H9 (cell line): ENCODE results near the gene ZBTB17. TPM values are rescaled to one million over a fixed set of nuclear protein-coding genes. Genes with fewer than 3 reads are reported as not detected.

Source experiments
- DNase-seq: peaks from one replicate; pipeline ENCODE4 v3.0.0-alpha.2; 2017
- H2AFZ ChIP-seq: one replicate; pipeline ENCODE4 v1.6.1; 2013; ENCODE audit warnings: mild to moderate bottlenecking, low read length, control low read depth, moderate library complexity
- H2AK5ac ChIP-seq: 2 replicates; pipeline ENCODE4 v1.6.1; 2013; ENCODE audit warnings: low read length, control low read depth, mixed read lengths; ENCODE audit not compliant: insufficient read length
- H2BK120ac ChIP-seq: one replicate; pipeline ENCODE4 v1.6.1; 2013; ENCODE audit warnings: low read depth, mild to moderate bottlenecking, low read length, control low read depth, inconsistent platforms; ENCODE audit not compliant: poor library complexity, severe bottlenecking
- H2BK12ac ChIP-seq: 2 replicates; pipeline ENCODE4 v1.6.1; 2013; ENCODE audit warnings: low read length, control low read depth, mixed read lengths, low read depth; ENCODE audit not compliant: insufficient read length
- H2BK15ac ChIP-seq: 2 replicates; pipeline ENCODE4 v1.6.1; 2013; ENCODE audit warnings: low read depth, low read length, control low read depth
- H2BK20ac ChIP-seq: one replicate; pipeline ENCODE4 v1.6.1; 2013; ENCODE audit warnings: low read depth, mild to moderate bottlenecking, low read length, control low read depth, inconsistent platforms; ENCODE audit not compliant: poor library complexity, severe bottlenecking
- H2BK5ac ChIP-seq: 2 replicates; pipeline ENCODE4 v1.6.1; 2013; ENCODE audit warnings: low read length, control low read depth, mixed read lengths; ENCODE audit not compliant: insufficient read length
- H3K14ac ChIP-seq: 2 replicates; pipeline ENCODE4 v1.6.1; 2013; ENCODE audit warnings: low read length, control low read depth; ENCODE audit not compliant: insufficient read depth
- H3K18ac ChIP-seq: 2 replicates; pipeline ENCODE4 v1.6.1; 2013; ENCODE audit warnings: low read depth, mild to moderate bottlenecking, mixed read lengths, low read length, control low read depth; ENCODE audit not compliant: insufficient read length
- H3K23ac ChIP-seq: 2 replicates; pipeline ENCODE4 v1.6.1; 2013; ENCODE audit warnings: low read length, control low read depth, mixed read lengths, low read depth; ENCODE audit not compliant: insufficient read length
- H3K23me2 ChIP-seq: 2 replicates; pipeline ENCODE4 v1.6.1; 2013; ENCODE audit warnings: low read depth, mild to moderate bottlenecking, mixed read lengths, low read length, control low read depth; ENCODE audit not compliant: insufficient read length, poor library complexity, severe bottlenecking
- H3K27ac ChIP-seq: 2 replicates; pipeline ENCODE4 v1.5.1; 2013; ENCODE audit warnings: low read length, control low read depth, mixed read lengths, low read depth; ENCODE audit not compliant: insufficient read length
- H3K27me3 ChIP-seq: 2 replicates; pipeline ENCODE4 v1.6.1; 2013; ENCODE audit warnings: low read length, control low read depth, inconsistent platforms; ENCODE audit not compliant: insufficient read depth
- H3K4ac ChIP-seq: 2 replicates; pipeline ENCODE4 v1.6.1; 2013; ENCODE audit warnings: low read depth, mild to moderate bottlenecking, control low read depth, inconsistent platforms, low read length, moderate library complexity
- H3K4me1 ChIP-seq: 2 replicates; pipeline ENCODE4 v1.6.1; 2013; ENCODE audit warnings: low read length, control low read depth, inconsistent platforms; ENCODE audit not compliant: insufficient read depth
- H3K4me2 ChIP-seq: 2 replicates; pipeline ENCODE4 v1.6.1; 2013; ENCODE audit warnings: low read length, control low read depth, mixed read lengths; ENCODE audit not compliant: insufficient read length, insufficient read depth
- H3K56ac ChIP-seq: 2 replicates; pipeline ENCODE4 v1.6.1; 2013; ENCODE audit warnings: low read depth, mild to moderate bottlenecking, mixed read lengths, low read length, control low read depth; ENCODE audit not compliant: insufficient read length
- H3K79me1 ChIP-seq: 2 replicates; pipeline ENCODE4 v1.6.1; 2013; ENCODE audit warnings: low read depth, mild to moderate bottlenecking, moderate library complexity, low read length, control low read depth, inconsistent platforms; ENCODE audit not compliant: insufficient read depth, poor library complexity, severe bottlenecking
- H3K79me2 ChIP-seq: 2 replicates; pipeline ENCODE4 v1.6.1; 2013; ENCODE audit warnings: low read length, control low read depth, inconsistent platforms; ENCODE audit not compliant: insufficient read depth
- H3K9ac ChIP-seq: 2 replicates; pipeline ENCODE4 v1.6.1; 2013; ENCODE audit warnings: low read length, control low read depth, mixed read lengths; ENCODE audit not compliant: insufficient read length; ENCODE audit errors: extremely low read depth
- H3K9me3 ChIP-seq: one replicate; pipeline ENCODE4 v1.6.1; 2013; ENCODE audit warnings: low read depth, low read length, inconsistent platforms; ENCODE audit not compliant: control insufficient read depth
- H3T11ph ChIP-seq: one replicate; pipeline ENCODE4 v1.6.1; 2013; ENCODE audit warnings: mild to moderate bottlenecking, low read length, control low read depth, inconsistent platforms
- H4K20me1 ChIP-seq: one replicate; pipeline ENCODE4 v1.6.1; 2013; ENCODE audit not compliant: control insufficient read depth, insufficient read length, insufficient read depth
- H4K5ac ChIP-seq: 2 replicates; pipeline ENCODE4 v1.6.1; 2013; ENCODE audit warnings: low read depth, mild to moderate bottlenecking, mixed read lengths, low read length, control low read depth; ENCODE audit not compliant: insufficient read length
- H4K8ac ChIP-seq: replicated peaks from 2 replicates; pipeline ENCODE4 v1.6.1; 2013; ENCODE audit warnings: low read length, control low read depth, mixed read lengths, low read depth; ENCODE audit not compliant: insufficient read length
- H4K91ac ChIP-seq: 2 replicates; pipeline ENCODE4 v1.6.1; 2013; ENCODE audit warnings: low read depth, mild to moderate bottlenecking, moderate library complexity, mixed read lengths, low read length, control low read depth; ENCODE audit not compliant: insufficient read length
- H3K27ac Mint-ChIP-seq, 3 experiments: 2 replicates in 2 of 3; 3 replicates in 1 of 3; pipeline ENCODE4 v1.8.0; 2020 to 2021; ENCODE audit warnings: mixed read lengths in 3 of 3, mild to moderate bottlenecking in 1 of 3, moderate library complexity in 1 of 3
- H3K27me3 Mint-ChIP-seq: 2 replicates; pipeline ENCODE4 v1.8.0; 2021; ENCODE audit warnings: low read depth, mild to moderate bottlenecking, moderate library complexity, mixed read lengths
- H3K36me3 Mint-ChIP-seq, 3 experiments: 2 replicates in 2 of 3; 3 replicates in 1 of 3; pipeline ENCODE4 v1.8.0; 2020 to 2021; ENCODE audit warnings: low read depth in 3 of 3, mixed read lengths in 3 of 3; ENCODE audit not compliant: insufficient read depth in 1 of 3
- H3K4me1 Mint-ChIP-seq, 2 experiments: 2 replicates each; pipeline ENCODE4 v1.8.0; 2020; ENCODE audit warnings: mixed read lengths in 2 of 2
- H3K4me3 Mint-ChIP-seq, 2 experiments: 2 replicates in 1 of 2; 3 replicates in 1 of 2; pipeline ENCODE4 v1.8.0; 2020 to 2021; ENCODE audit warnings: mild to moderate bottlenecking in 2 of 2, mixed read lengths in 2 of 2, moderate library complexity in 1 of 2
- H3K9me3 Mint-ChIP-seq, 2 experiments: 2 replicates in 1 of 2; 3 replicates in 1 of 2; pipeline ENCODE4 v1.8.0; 2020; ENCODE audit warnings: mild to moderate bottlenecking in 2 of 2, mixed read lengths in 2 of 2, moderate library complexity in 1 of 2
- CTCF ChIP-seq: fragments of 200-600 bp; sonication (generic); conservative IDR thresholded peaks from 3 replicates; pipeline ENCODE4 v1.8.0; 2021; ENCODE audit warnings: antibody characterized with exemption, mild to moderate bottlenecking
- WGBS: extraction: QIAGEN DNeasy Blood & Tissue Kit; methylation state at CpG from one replicate; pipeline ENCODE4 v1.1.7; 2013; ENCODE audit warnings: missing lambda C conversion rate, low lambda C conversion rate, mixed read lengths; ENCODE audit not compliant: insufficient read length; ENCODE audit errors: extremely low coverage; 5-methylcytosine and 5-hydroxymethylcytosine counted together
- total RNA-seq: library from RNA; stranded (reverse); gene quantifications from 2 replicates; pipeline ENCODE4 v1.2.1, GENCODE V29; 2021

The ZBTB17 gene
- total RNA-seq, 1 experiment from 2014 or later: 16.5 TPM

- H3K14ac ChIP-seq: no peak overlapping the region
- TF ChIP-seq CTCF: no peak
- H3K27me3 ChIP-seq: no peaks in the 10 kb centered on the region
- no peaks in the 10 kb centered on the region for H3K79me1 ChIP-seq
- no peak for DNase-seq
- H2AFZ ChIP-seq: no peak overlapping the region
- no peak overlapping the region for H2BK120ac ChIP-seq
- H3K9ac ChIP-seq: no peak overlapping the region
- H3K9me3 Mint-ChIP-seq: no peaks in the 10 kb centered on the region
- H2BK5ac ChIP-seq: no peak overlapping the region
- H3K9me3 ChIP-seq: no peaks in the 10 kb centered on the region
- H3K18ac ChIP-seq: no peak overlapping the region
- H3K4me3 Mint-ChIP-seq: no peak overlapping the region
- H3K4me1 Mint-ChIP-seq: no peaks in the 10 kb centered on the region
- H3K27ac Mint-ChIP-seq: no peak overlapping the region; a peak in 1 of 7 replicates
- no peaks in the 10 kb centered on the region for H3K4me1 ChIP-seq
- no peak overlapping the region for H2BK15ac ChIP-seq
- no peak overlapping the region for H4K91ac ChIP-seq
- H3K36me3 Mint-ChIP-seq: peaks cover 61 to 90% (median 85%) of the 10 kb centered on the region in 3 experiments
- no peaks in the 10 kb centered on the region for H3K79me2 ChIP-seq
- no CpG with 5 or more reads among the region's 11 CpGs for WGBS
- no peak overlapping the region for H3K23ac ChIP-seq
- H2BK12ac ChIP-seq: no peak overlapping the region
- H4K8ac ChIP-seq: no peak overlapping the region
- no peak overlapping the region for H3K4ac ChIP-seq
- no peaks in the 10 kb centered on the region for H4K20me1 ChIP-seq
- H3K23me2 ChIP-seq: no peaks in the 10 kb centered on the region
- H4K5ac ChIP-seq: no peak overlapping the region
- H3K27me3 Mint-ChIP-seq: no peaks in the 10 kb centered on the region
- H3T11ph ChIP-seq: no peak overlapping the region
- no peak overlapping the region for H2BK20ac ChIP-seq
- H2AK5ac ChIP-seq: no peak overlapping the region
- H3K56ac ChIP-seq: no peak overlapping the region
- H3K27ac ChIP-seq: no peak overlapping the region
- no peak overlapping the region for H3K4me2 ChIP-seq
These were observed 44.5 kb downstream of the ZBTB17 start for GRCh38 chr1:15931401-15931800.
